K562 (cell line): ENCODE results near the gene EGFL6. TPM values are rescaled to one million over a fixed set of nuclear protein-coding genes. Genes with fewer than 3 reads are reported as not detected.

Experiments used
- ATAC-seq: fragments of 200-7000 bp; cut with Tn5 transposase; 3 replicates; pipeline ENCODE4 v1.9.1; 2020; ENCODE audit warnings: moderate library complexity
- BruUV-seq: library from RNA; stranded (reverse); fragments of 400-500 nt; replicated peaks from 2 replicates; lab custom pipeline; 2021; lab: Mats Ljungman, UMichigan
- CTCF ChIA-PET: fragments of 300-600 bp; formaldehyde crosslinking; extraction: SDS; loops from one replicate; lab custom pipeline; 2021; ENCODE audit warnings: low intra/inter-chr PET ratio; lab: Yijun Ruan, JAX
- POLR2A ChIA-PET: fragments of 300-600, 350-650 bp; sonication (Branson Sonifier 250); formaldehyde crosslinking; extraction: SDS; loops from one replicate; lab custom pipeline; 2021; ENCODE audit warnings: antibody characterized with exemption, inconsistent platforms; lab: Yijun Ruan, JAX
- DNase-seq, 4 experiments: peaks; one replicate each; pipeline versions ENCODE4 v3.0.0 to v3.0.0-alpha.2; 2011 to 2018; ENCODE audit warnings: low spot score in 3 of 4, mixed read lengths in 3 of 4; ENCODE audit errors: extremely low read depth in 1 of 4
- FAIRE-seq: peaks from 2 replicates; lab custom pipeline; 2011; peaks lifted over from hg19 to GRCh38; lab: Jason Lieb, UNC
- H2AFZ ChIP-seq: 2 replicates; pipeline ENCODE4 v1.6.0; 2011; ENCODE audit warnings: low read depth, low read length, control low read depth, inconsistent platforms
- H3K27ac ChIP-seq: fragments of 200-600 bp; 3 replicates; pipeline ENCODE4 v1.8.0; 2011; ENCODE audit warnings: low read depth, mild to moderate bottlenecking, control low read depth, inconsistent platforms, low read length, moderate library complexity, mixed read lengths; ENCODE audit errors: extremely low read depth
- H3K27me3 ChIP-seq, 2 experiments: fragments of 300-600 bp in 1 of 2; 2 replicates in 1 of 2; 3 replicates in 1 of 2; pipeline versions ENCODE4 v1.6.0 to v1.8.0; 2011; ENCODE audit warnings: inconsistent platforms in 2 of 2, low read length in 2 of 2, mild to moderate bottlenecking in 1 of 2, mixed read lengths in 1 of 2, moderate library complexity in 1 of 2; ENCODE audit not compliant: control insufficient read depth in 2 of 2, insufficient read depth in 2 of 2
- H3K36me3 ChIP-seq: fragments of 300-600 bp; 3 replicates; pipeline ENCODE4 v1.8.0; 2011; ENCODE audit warnings: mild to moderate bottlenecking, low read length, inconsistent platforms; ENCODE audit not compliant: control insufficient read depth, insufficient read depth
- H3K4me1 ChIP-seq, 2 experiments: fragments of 200-600 bp in 1 of 2; replicated peaks in 1 of 2; 2 replicates in 1 of 2; 3 replicates in 1 of 2; pipeline versions ENCODE4 v1.5.1 to v1.8.0; 2011; ENCODE audit warnings: inconsistent platforms in 2 of 2, low read length in 2 of 2, mild to moderate bottlenecking in 1 of 2, mixed read lengths in 1 of 2, moderate library complexity in 1 of 2; ENCODE audit not compliant: control insufficient read depth in 2 of 2, insufficient read depth in 2 of 2
- H3K4me2 ChIP-seq: 2 replicates; pipeline ENCODE4 v1.6.1; 2011; ENCODE audit warnings: low read length, control low read depth, inconsistent platforms, mixed read lengths; ENCODE audit not compliant: insufficient read depth
- H3K4me3 ChIP-seq: fragments of 200-600 bp; sonication (generic), shearing (Covaris generic); 2 replicates; pipeline ENCODE4 v1.5.1; 2016; ENCODE audit warnings: control low read depth, inconsistent platforms
- H3K79me2 ChIP-seq: fragments of 200-600 bp; 3 replicates; pipeline ENCODE4 v1.8.0; 2011; ENCODE audit warnings: low read length, inconsistent platforms; ENCODE audit not compliant: control insufficient read depth, insufficient read depth
- H3K9ac ChIP-seq, 2 experiments: 2 replicates each; pipeline versions ENCODE4 v1.6.0 to v1.6.1; 2011; ENCODE audit warnings: low read depth in 2 of 2, low read length in 2 of 2, control low read depth in 1 of 2, inconsistent platforms in 1 of 2, mild to moderate bottlenecking in 1 of 2, mixed read lengths in 1 of 2; ENCODE audit not compliant: insufficient read depth in 1 of 2
- H3K9me1 ChIP-seq: one replicate; pipeline ENCODE4 v1.6.0; 2011; ENCODE audit warnings: inconsistent platforms, mild to moderate bottlenecking, low read length, moderate library complexity; ENCODE audit not compliant: control insufficient read depth, insufficient read depth
- H3K9me3 ChIP-seq: replicated peaks from 2 replicates; pipeline ENCODE4 v1.5.1; 2011; ENCODE audit warnings: low read depth, low read length, inconsistent platforms; ENCODE audit not compliant: control insufficient read depth, insufficient read depth
- H4K20me1 ChIP-seq: replicated peaks from 2 replicates; pipeline ENCODE4 v1.6.1; 2011; ENCODE audit warnings: low read length, inconsistent platforms, mixed read lengths; ENCODE audit not compliant: control insufficient read depth, insufficient read depth
- MTF1 ChIP-seq: fragments of 250-450 bp; sonication (Bioruptor Pico); IDR thresholded peaks from 2 replicates; pipeline ENCODE4 v1.9.0; 2021; ENCODE audit warnings: moderate library complexity, mild to moderate bottlenecking, inconsistent platforms, borderline replicate concordance
- ZNF592 ChIP-seq: fragments of 450-650 bp; IDR thresholded peaks from 2 replicates; pipeline ENCODE4 v1.6.1; 2017; ENCODE audit warnings: antibody characterized with exemption, mild to moderate bottlenecking
- WGBS: fragments of 100-300 bp; shearing (Covaris generic); methylation state at CpG from one replicate; pipeline ENCODE4 v1.1.6; 2016; ENCODE audit warnings: low coverage, mixed read lengths; ENCODE audit not compliant: insufficient coverage; ENCODE audit errors: missing lambda C conversion rate; 5-methylcytosine and 5-hydroxymethylcytosine counted together
- in situ Hi-C: fragments of 300-500 bp; cut with MboI; formaldehyde crosslinking; loops from 4 replicates; pipeline ENCODE4 v1.15.0; 2018; ENCODE audit warnings: inconsistent platforms, mixed read lengths
- intact Hi-C: fragments of 100-400 bp; cut with micrococcal nuclease; formaldehyde crosslinking; loops from 2 replicates; pipeline ENCODE4 v1.14.2; 2022
- polyA plus RNA-seq, 8 experiments: library from polyadenylated mRNA; depleted of rRNA in 4 of 8; stranded (reverse) in 5 of 8; unstranded in 3 of 8; fragments of >200 nt; fragmentation: Nextera tagmentation in 2 of 8; fragmentation: Illumina TruSeq in 1 of 8; extraction: Ambion mirVana in 2 of 8; extraction: Trizol in 1 of 8; gene quantifications; 2 replicates each; pipeline versions ENCODE4 v1.2.1 to v1.2.3, GENCODE V29; 2011 to 2014; ENCODE audit warnings: inconsistent platforms in 1 of 8, missing spikeins in 1 of 8
- total RNA-seq, 7 experiments: library from RNA; depleted of rRNA in 6 of 7; stranded (reverse); fragments of >200 nt in 6 of 7; fragmentation: Illumina TruSeq in 2 of 7; extraction: Trizol in 2 of 7; gene quantifications; 2 replicates each; pipeline versions ENCODE4 v1.2.1 to v1.2.3, GENCODE V29; 2011 to 2021; ENCODE audit warnings: low replicate concordance in 1 of 7
- TF ChIP-seq, protein P1 (sequence below): IDR thresholded peaks from 2 replicates; pipeline ENCODE4 v1.6.1; 2014; ENCODE audit warnings: antibody characterized with exemption

The EGFL6 gene
- total and polyA plus RNA-seq, 9 of the 15 experiments (the other 6 are each of a cell fraction or from before 2014, with no cell fraction given) = 0.01 TPM; not detected in 8

DNA sequence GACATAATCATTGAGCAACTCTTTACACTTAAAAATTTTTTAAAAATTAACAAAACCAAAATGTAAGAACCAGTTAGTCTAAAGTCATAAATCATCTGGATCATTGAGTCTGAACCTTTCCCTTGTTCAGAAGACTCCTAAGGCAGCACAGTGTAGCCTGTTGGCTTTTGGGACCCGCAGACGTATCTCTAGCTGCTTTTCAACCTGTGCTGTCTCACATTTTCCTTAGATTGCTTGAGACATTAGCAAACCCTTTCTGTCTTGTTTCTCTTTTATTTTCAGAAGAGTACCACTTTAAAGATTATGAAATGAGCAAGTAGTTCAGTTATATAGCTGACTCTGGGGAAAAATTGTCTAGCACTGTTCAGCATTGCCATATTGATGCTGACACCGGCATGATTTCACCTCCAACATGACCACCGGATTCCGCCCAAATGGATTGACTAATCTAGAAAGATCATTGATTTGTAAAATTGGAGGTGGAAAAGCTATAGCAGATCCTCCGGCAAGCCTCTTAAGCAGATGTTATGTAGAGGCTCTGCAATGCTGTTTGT lies 92.4 kb downstream of the EGFL6 start:
- no peak for DNase-seq
- H3K4me1 ChIP-seq = no peaks in the 10 kb centered on the region
- no peak overlapping the region for H3K4me3 ChIP-seq
- H3K27me3 ChIP-seq = no peaks in the 10 kb centered on the region
- intact Hi-C loops = no loop called here
- no peak overlapping the region for H2AFZ ChIP-seq
- TF ChIP-seq, protein P1, sequence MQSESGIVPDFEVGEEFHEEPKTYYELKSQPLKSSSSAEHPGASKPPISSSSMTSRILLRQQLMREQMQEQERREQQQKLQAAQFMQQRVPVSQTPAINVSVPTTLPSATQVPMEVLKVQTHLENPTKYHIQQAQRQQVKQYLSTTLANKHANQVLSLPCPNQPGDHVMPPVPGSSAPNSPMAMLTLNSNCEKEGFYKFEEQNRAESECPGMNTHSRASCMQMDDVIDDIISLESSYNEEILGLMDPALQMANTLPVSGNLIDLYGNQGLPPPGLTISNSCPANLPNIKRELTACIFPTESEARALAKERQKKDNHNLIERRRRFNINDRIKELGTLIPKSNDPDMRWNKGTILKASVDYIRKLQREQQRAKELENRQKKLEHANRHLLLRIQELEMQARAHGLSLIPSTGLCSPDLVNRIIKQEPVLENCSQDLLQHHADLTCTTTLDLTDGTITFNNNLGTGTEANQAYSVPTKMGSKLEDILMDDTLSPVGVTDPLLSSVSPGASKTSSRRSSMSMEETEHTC = no peak
- no peak for TF ChIP-seq MTF1 (CRISPR knock-in tag)
- TF ChIP-seq ZNF592 = no peak
- POLR2A ChIA-PET = no interaction called here
- H3K9ac ChIP-seq = no peak overlapping the region
- no peaks in the 10 kb centered on the region for H3K79me2 ChIP-seq
- H3K4me2 ChIP-seq = no peak overlapping the region
- no TSS peak for BruUV-seq
- no peaks in the 10 kb centered on the region for H3K9me1 ChIP-seq
- H3K27ac ChIP-seq = no peak overlapping the region
- in situ Hi-C loops = loop anchor here (25.0 kb wide), 1 partner anchor 700 kb away; no protein-coding TSS in a partner anchor
- CTCF ChIA-PET = interaction anchor here (0.6 kb wide), 1 partner anchor 73 kb away, joined by 3 read pairs; the partner anchor contains the start of gene OFD1
- no peak for ATAC-seq
- H3K9me3 ChIP-seq = no peaks in the 10 kb centered on the region
- FAIRE-seq = no peak
- peaks cover 13% of the 10 kb centered on the region; the same call in 2 of the 3 replicates for H3K36me3 ChIP-seq
- no peaks in the 10 kb centered on the region for H4K20me1 ChIP-seq
- WGBS = 83% methylated on average over 6 of the region's 6 CpGs
